ENCODE data around the gene ZNF74.

- TF ChIP-seq POLR2A (IDR thresholded peaks at IDR 0.05; ENCODE audit: extremely low read depth, insufficient read length) (no peak), CTCF (IDR thresholded peaks at IDR 0.05; ENCODE audit: low read depth, low read length) (no peak), MYC (IDR thresholded peaks at IDR 0.05; ENCODE audit: low read depth, low read length) (no peak)
Measured at GRCh38 chr22:20378110-20378509, 15.8 kb upstream of the ZNF74 start.
